Thyroid gland (tissue), 4 donors: ENCODE data around the gene RAD18.

ENCODE experiments used
- CTCF ChIP-seq, 6 experiments: fragments of 200-600 bp in 3 of 6; fragments of 450-650 bp in 3 of 6; sonication (generic) in 3 of 6; IDR thresholded peaks; one replicate each; pipeline ENCODE4 v1.5.1; 2016 to 2019; ENCODE audit warnings: antibody characterized with exemption in 6 of 6, mild to moderate bottlenecking in 2 of 6, inconsistent platforms in 1 of 6, moderate library complexity in 1 of 6
- POLR2A ChIP-seq, 2 donors: fragments of 450-650 bp; IDR thresholded peaks; one replicate each; pipeline ENCODE4 v1.6.1; 2017; ENCODE audit warnings: antibody characterized with exemption in 2 of 2, mild to moderate bottlenecking in 2 of 2, moderate library complexity in 1 of 2

GRCh38 chr3:8854656-8855055 is 108.6 kb downstream of the RAD18 start:
- no peak for TF ChIP-seq POLR2A (IDR thresholded peaks at IDR 0.05)
- TF ChIP-seq CTCF (IDR thresholded peaks at IDR 0.05), result no peak
